ENCODE results near the gene KRTAP4-4. TPM values are rescaled to one million over a fixed set of nuclear protein-coding genes. Genes with fewer than 3 reads are reported as not detected.
"Not testable (repeated sequence)": the region's sequence is repeated elsewhere in the genome, so short reads cannot be mapped to it uniquely, and the experiment has no call there.

KRTAP4-4 gene
- total RNA-seq, 2 donors from 2014 or later = not detected

DNA sequence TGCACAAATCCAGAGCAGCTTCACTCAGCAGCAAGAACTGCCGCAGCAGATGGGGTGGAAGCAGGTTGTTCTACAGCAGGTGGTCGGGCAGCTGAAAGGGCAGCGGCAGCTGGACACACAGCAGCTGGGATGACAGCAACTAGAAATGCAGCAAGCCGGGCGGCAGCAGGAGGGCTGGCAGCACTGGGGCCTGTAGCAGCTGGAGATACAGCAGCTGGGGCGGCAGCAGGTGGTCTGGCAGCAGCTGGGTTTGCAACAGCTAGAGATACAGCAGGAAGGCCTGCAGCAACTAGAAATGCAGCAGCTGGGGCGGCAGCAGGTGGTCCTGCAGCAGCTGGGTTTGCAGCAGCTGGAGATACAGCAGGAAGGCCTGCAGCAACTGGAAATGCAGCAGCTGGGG is 7.0 kb upstream of the KRTAP4-4 start:
- Mint-ChIP-seq H3K27me3 (peaks cover 3% of the 10 kb centered on the region), H3K27ac (no peak overlapping the region), H3K4me3 (no peak overlapping the region), H3K36me3 (ENCODE audit: low read depth) (no peaks in the 10 kb centered on the region), H3K9me3 (no peaks in the 10 kb centered on the region), H3K4me1 (no peaks in the 10 kb centered on the region)
- ATAC-seq (replicated peaks) = no peak

DNA sequence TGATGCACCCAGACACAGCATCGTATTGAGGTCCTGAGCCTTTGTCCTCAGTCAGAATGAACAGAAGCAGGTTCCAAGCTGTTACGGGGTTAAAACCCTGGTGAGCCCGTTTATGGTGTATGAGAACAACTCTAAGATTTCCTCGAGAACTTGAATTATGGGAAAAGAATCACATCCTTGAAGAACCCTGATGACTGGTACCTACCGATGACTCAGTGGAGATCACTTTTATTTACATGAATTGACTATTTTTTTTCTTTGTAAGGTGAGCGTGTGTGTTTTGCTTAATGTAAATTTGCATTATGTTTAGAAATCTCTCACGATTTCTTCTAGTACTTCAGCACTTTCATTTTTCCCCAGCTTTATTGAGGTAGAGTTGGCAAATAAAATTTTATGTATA is 3.3 kb upstream of the KRTAP4-4 start:
- Mint-ChIP-seq H3K9me3 (no peaks in the 10 kb centered on the region), H3K27me3 (peaks cover 3% of the 10 kb centered on the region), H3K27ac (no peak overlapping the region), H3K4me3 (no peak overlapping the region), H3K36me3 (ENCODE audit: low read depth) (no peaks in the 10 kb centered on the region), H3K4me1 (no peaks in the 10 kb centered on the region)
- ATAC-seq (replicated peaks) = no peak

DNA sequence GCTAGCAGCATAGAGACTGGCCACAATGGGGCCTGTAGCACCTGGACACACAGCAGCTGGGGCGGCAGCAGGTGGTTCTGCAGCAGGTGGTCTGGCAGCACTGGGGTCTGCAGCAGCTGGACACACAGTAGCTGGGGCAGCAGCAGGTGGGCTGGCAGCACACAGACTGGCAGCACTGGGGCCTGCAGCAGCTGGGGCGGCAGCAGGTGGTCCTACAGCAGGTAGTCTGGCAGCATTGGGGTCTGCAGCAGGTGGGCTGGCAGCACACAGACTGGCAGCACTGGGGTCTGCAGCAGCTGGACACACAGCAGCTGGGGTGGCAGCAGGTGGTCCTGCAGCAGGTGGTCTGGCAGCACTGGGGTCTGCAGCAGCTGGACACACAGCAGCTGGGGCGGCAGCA is 358 bp downstream of the KRTAP4-4 start:
- not testable (repeated sequence) for H3K27ac Mint-ChIP-seq, H3K4me1 Mint-ChIP-seq, H3K27me3 Mint-ChIP-seq

DNA sequence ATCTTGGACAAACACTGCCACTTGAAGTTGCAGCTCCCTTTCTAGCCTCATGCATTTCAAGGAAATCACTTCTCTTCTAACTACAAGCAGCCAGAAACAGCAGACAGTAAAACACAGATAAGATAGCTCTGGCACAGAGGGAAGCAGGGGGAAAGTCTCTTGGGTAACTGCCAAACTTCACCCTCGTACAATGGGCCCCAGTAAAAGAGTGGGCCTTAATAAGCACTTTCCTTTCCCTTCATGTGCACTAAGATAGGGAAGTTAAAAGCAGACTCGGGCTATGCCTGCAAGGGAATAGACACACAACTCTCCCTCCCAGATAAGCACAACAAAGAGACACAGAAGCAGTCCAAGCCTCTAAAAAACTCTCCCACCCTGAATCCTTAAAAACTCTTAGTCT is 6.7 kb downstream of the KRTAP4-4 start:
- no peaks in the 10 kb centered on the region for H3K9me3 Mint-ChIP-seq
- H3K4me1 Mint-ChIP-seq = no peaks in the 10 kb centered on the region
- H3K36me3 Mint-ChIP-seq (ENCODE audit: low read depth) = no peaks in the 10 kb centered on the region
- no peak overlapping the region for H3K27ac Mint-ChIP-seq
- no peak overlapping the region for H3K4me3 Mint-ChIP-seq
- no peak for ATAC-seq (replicated peaks)
- H3K27me3 Mint-ChIP-seq = peaks cover 6% of the 10 kb centered on the region

More for the DNA sequence above, 358 bp downstream of the KRTAP4-4 start:
- not testable (repeated sequence) for ATAC-seq (replicated peaks); H3K9me3 Mint-ChIP-seq; H3K4me3 Mint-ChIP-seq; H3K36me3 Mint-ChIP-seq (ENCODE audit: low read depth)

DNA sequence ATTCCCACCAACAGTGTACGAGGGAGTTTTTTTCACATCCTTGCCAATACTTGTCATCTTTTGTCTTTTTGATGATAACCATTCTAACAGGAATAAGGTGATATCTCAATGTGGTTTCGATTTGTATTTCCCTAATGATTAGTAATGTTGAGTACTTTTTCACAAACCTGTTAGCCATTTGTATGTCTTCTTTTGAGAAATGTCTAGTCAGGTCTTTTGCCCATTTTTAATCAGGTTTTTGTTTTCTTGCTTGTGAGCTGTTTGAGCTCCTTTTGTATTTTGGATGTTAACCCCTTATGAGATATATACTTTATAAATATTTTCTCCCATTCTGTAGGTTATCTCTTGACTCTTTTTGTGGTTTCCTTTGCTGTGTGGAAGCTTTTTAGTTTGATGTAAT is 9.0 kb downstream of the KRTAP4-4 start:
- Mint-ChIP-seq H3K4me1 (no peaks in the 10 kb centered on the region), H3K27me3 (no peaks in the 10 kb centered on the region), H3K9me3 (no peaks in the 10 kb centered on the region), H3K36me3 (ENCODE audit: low read depth) (no peaks in the 10 kb centered on the region), H3K27ac (no peak overlapping the region), H3K4me3 (no peak overlapping the region)
- no peak for ATAC-seq (replicated peaks)

DNA sequence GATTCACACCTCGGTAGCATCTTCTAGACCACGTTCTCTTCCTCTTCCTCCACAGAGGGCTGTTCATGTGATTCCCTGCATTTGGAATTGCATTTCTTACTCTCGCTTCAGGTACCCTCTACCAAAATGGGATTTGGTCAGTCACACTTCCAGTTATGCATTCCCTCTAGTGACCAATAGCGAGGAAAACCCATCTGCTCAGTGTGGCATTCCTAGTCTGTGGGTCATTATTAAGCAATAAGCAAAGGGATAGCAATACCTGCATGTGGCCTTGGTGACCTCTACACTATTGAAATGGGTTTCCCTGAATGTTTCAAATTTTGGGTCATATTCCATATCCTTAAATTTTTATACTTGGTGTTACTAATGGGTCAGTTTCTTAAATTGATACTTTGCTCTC is 10.5 kb downstream of the KRTAP4-4 start:
- Mint-ChIP-seq H3K36me3 (ENCODE audit: low read depth) (no peaks in the 10 kb centered on the region), H3K4me1 (no peaks in the 10 kb centered on the region), H3K4me3 (no peak overlapping the region), H3K27ac (no peak overlapping the region), H3K9me3 (no peaks in the 10 kb centered on the region), H3K27me3 (no peaks in the 10 kb centered on the region)
- no peak for ATAC-seq (replicated peaks)

DNA sequence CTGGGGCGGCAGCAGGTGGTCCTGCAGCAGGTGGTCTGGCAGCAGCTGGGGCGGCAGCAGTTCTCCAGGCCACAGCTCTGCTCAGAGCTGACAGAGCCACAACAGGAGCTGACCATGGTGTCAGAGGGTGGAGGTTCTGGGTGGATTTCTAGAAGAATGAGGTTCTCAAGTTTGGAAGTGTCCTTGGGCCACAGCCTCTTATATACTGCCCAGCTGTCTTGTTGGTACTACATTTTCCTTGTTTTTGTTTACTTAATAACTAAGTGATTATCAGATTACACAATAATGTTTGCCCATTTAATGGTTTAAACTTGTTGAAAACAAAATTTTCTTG is 10.9 kb downstream of the KRTAP4-4 start, which contains the start of gene KRTAP4-5:
TSS of gene KRTAP4-5 (minus strand) at position 174 of the 334 bp plus-strand sequence. CDS start at position 116, 58 bp downstream.
- Mint-ChIP-seq H3K27me3 (no peaks in the 10 kb centered on the region), H3K4me1 (no peaks in the 10 kb centered on the region), H3K27ac (no peak within 1 kb of the TSS), H3K4me3 (no peak within 1 kb of the TSS), H3K36me3 (ENCODE audit: low read depth) (no peaks in the 10 kb centered on the region), H3K9me3 (no peaks in the 10 kb centered on the region)
- no peak for ATAC-seq (replicated peaks)

DNA sequence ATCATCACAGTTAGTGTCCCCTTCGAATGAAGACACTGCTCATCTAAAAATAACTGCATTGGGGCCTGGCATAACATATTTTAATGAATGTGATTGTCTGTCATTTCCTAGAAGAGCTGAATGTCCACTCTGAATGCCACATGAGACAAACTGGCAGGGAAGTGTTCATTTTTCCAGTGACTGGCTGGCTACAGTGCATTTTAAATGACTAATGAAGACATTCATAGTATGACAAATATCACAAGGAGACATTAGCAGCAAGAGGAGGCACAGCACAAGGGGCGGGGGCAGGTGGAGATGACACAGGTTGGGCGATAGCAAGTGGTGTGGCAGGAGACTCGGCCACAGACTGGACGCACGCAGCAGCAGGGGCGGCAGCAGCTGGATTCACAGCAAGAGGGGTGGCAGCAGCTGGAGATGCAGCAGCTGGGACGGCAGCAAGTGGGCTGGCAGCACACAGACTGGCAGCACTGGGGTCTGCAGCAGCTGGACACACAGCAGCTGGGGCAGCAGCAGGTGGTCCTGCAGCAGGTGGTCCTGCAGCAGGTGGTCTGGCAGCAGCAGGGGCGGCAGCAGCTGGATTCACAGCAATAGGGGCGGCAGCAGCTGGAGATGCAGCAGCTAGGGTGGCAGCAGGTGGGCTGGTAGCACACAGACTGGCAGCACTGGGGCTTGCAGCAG is 11.4 kb downstream of the KRTAP4-4 start:
- H3K4me3 Mint-ChIP-seq; ATAC-seq (replicated peaks); H3K27me3 Mint-ChIP-seq; H3K36me3 Mint-ChIP-seq (ENCODE audit: low read depth); H3K4me1 Mint-ChIP-seq; H3K9me3 Mint-ChIP-seq; H3K27ac Mint-ChIP-seq: not testable (repeated sequence)

DNA sequence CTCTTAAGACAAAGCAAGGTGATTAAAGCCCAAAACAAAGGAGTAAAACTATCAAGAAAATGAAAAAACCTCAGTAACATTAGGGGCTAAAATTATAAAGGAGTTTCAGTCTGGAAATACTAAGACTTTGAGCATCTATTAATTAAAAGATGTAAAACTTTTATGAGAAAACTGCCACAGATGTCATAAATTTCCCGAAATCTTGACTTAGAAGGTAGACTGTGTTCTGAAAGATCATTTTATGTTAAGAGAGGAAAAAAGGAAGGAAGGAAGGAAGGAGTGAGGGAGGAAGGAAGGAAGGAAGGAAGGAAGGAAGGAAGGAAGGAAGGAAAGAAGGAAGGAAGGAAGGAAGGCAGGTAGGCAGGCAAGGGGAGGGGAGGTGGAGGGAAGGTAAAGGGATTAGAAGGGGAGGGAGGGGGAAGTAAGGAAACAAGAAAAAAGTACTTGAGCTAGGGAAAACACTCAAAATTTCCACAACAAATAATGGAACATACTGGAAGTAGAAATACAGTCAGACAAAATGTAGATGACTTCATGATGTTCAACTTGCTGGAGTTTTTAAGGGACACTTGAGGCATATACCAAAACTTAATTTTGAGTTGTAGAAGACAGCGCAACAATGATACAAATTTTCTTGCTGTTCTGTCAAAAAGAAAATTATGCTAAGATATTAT is 12.9 kb downstream of the KRTAP4-4 start:
- ATAC-seq (replicated peaks) = no peak
- Mint-ChIP-seq H3K36me3 (ENCODE audit: low read depth) (no peaks in the 10 kb centered on the region), H3K9me3 (peaks cover 10% of the 10 kb centered on the region), H3K27me3 (no peaks in the 10 kb centered on the region), H3K27ac (no peak overlapping the region), H3K4me1 (no peaks in the 10 kb centered on the region), H3K4me3 (no peak overlapping the region)

DNA sequence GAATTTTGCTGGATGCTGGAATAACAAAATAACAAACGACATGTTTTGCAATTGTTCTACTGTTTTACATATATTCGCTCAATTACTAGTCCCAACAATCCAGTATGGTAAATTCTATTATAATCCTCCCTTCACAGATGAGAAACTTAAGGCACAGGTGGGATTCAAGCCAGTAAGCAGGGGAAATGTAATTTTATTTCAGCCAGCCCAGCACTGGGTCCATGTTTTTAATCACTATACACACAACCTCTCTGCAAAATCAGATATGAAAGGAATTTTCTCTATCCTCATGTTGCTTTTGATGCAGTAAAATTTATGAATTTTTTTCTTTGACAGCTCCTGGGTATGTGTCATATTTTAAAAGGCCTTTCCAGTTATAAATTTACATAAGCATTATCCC is 15.3 kb downstream of the KRTAP4-4 start:
- no peaks in the 10 kb centered on the region for H3K36me3 Mint-ChIP-seq (ENCODE audit: low read depth)
- no peak for ATAC-seq (replicated peaks)
- H3K4me1 Mint-ChIP-seq = no peaks in the 10 kb centered on the region
- H3K9me3 Mint-ChIP-seq = peaks cover 18% of the 10 kb centered on the region
- H3K27me3 Mint-ChIP-seq = no peaks in the 10 kb centered on the region
- no peak overlapping the region for H3K27ac Mint-ChIP-seq
- no peak overlapping the region for H3K4me3 Mint-ChIP-seq

DNA sequence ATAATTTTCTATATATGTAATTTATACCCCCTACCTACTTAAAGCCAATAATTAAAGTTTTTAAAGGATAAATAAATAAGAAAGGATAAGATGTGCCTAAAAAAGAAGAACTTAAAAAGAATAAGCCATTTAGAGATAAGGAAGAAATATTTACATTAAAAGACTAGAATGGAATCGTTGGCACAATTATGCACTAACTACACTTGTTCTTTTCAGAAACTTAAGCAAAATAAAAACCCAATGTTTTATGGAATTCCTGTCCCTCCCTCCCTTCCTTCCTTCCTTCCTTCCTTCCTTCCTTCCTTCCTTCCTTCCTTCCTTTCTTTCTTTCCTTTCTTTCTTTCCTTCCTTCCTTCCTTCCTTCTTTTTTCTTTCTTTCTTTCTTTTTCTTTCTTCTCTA is 15.7 kb downstream of the KRTAP4-4 start:
- no peak for ATAC-seq (replicated peaks)
- H3K4me1 Mint-ChIP-seq = no peaks in the 10 kb centered on the region
- no peak overlapping the region for H3K27ac Mint-ChIP-seq
- no peaks in the 10 kb centered on the region for H3K36me3 Mint-ChIP-seq (ENCODE audit: low read depth)
- H3K4me3 Mint-ChIP-seq = no peak overlapping the region
- peaks cover 18% of the 10 kb centered on the region for H3K9me3 Mint-ChIP-seq
- H3K27me3 Mint-ChIP-seq = no peaks in the 10 kb centered on the region

DNA sequence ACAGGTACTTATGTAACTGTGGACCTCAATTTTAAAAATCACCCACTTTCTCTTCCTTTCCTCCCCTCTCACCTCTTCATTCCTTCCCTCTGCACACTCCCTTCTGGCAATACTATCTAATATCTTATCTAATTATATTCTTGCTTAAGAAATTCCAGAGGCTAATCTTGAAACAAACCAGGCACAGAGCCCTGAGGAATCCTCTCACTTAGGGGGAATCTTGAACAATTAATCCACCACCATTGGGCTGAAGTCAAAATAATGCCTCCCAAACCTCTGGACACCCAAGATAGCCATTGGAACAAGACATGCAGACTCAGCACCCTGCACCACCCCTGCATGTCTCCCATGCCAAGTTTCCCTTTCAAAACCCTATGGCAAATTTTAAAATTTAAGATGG is 19.2 kb downstream of the KRTAP4-4 start:
- Mint-ChIP-seq H3K4me1 (no peaks in the 10 kb centered on the region), H3K9me3 (peaks cover 23% of the 10 kb centered on the region), H3K4me3 (no peak overlapping the region), H3K36me3 (ENCODE audit: low read depth) (no peaks in the 10 kb centered on the region), H3K27me3 (no peaks in the 10 kb centered on the region), H3K27ac (no peak overlapping the region)
- no peak for ATAC-seq (replicated peaks)

DNA sequence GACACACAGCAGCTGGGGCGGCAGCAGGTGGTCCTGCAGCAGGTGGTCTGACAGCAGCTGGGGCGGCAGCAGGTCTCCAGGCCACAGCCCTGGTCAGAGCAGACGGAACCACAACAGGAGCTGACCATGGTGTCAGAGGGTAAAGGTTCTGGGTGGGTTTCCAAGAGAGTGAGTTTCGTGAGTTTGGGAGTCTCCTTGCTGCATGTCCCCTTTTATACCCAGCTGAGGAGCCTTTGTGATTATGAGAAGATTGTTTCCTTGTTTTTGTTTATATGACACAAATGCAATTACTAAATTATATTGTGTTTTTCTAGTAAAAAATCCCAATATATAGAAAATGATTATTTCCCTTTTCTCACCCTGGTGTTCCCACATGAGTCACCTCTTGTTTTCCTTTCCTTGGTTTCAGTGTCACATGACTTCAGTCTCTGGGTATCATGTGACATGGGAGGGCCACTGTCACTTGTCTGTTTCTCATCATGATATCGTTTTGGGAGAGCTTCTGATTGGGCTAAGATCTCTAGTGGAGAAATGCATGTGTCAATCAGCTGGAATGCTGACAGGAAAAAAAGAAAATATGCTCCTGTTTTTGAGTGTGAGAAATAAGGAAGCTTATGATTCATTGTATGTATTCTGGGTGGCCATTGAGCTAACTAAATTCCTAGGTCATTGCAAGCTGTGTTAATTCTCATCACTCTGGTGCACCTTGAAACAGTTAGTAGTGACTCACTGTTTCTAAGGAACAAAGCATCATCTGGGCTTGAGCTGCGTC is 20.0 kb downstream of the KRTAP4-4 start, which contains the start of gene KRTAP4-6:
TSS of gene KRTAP4-6 (minus strand) at position 185 of the 772 bp plus-strand sequence. CDS start at position 128, 57 bp downstream.
- Mint-ChIP-seq H3K4me1 (no peaks in the 10 kb centered on the region), H3K27ac (no peak within 1 kb of the TSS), H3K36me3 (ENCODE audit: low read depth) (no peaks in the 10 kb centered on the region), H3K4me3 (no peak within 1 kb of the TSS), H3K27me3 (no peaks in the 10 kb centered on the region), H3K9me3 (peaks cover 23% of the 10 kb centered on the region)
- ATAC-seq (replicated peaks) = peak; percentile 19

DNA sequence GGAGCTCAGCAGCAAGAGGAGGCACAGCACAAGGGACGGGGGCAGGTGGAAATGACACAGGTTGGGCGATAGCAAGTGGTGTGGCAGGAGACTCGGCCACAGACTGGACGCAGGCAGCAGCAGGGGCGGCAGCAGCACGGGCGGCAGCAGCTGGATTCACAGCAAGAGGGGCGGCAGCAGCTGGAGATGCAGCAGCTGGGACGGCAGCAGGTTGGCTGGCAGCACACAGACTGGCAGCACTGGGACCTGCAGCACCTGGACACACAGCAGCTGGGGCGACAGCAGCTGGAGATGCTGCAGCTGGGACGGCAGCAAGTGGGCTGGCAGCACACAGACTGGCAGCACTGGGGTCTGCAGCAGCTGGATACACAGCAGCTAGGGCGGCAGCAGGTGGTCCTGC is 20.7 kb downstream of the KRTAP4-4 start:
- peaks cover 23% of the 10 kb centered on the region for H3K9me3 Mint-ChIP-seq
- H3K27ac Mint-ChIP-seq; H3K27me3 Mint-ChIP-seq; H3K4me1 Mint-ChIP-seq; ATAC-seq (replicated peaks); H3K4me3 Mint-ChIP-seq; H3K36me3 Mint-ChIP-seq (ENCODE audit: low read depth): not testable (repeated sequence)
